Measurements from ENCODE around the gene PAOX.

DNA sequence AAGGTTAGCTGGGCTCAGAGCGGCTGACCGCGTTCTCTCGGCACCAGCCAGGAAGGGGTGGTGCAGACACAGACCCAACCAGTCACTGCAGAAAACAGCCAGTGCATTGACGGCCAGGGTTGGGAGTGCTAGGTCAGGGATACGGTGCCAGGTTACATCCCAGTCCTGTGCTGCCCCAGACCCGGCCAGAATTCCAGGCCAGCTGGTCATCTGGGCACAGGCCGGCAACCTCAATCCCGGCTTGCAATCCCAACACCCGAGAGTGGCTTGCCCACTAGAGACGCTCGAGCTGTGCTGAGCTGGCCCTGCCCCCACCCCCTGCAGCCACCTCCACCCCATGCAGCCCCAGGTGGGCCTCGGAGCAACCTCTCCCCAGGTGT lies 28.1 kb upstream of the PAOX start:
- TF ChIP-seq, protein P1, sequence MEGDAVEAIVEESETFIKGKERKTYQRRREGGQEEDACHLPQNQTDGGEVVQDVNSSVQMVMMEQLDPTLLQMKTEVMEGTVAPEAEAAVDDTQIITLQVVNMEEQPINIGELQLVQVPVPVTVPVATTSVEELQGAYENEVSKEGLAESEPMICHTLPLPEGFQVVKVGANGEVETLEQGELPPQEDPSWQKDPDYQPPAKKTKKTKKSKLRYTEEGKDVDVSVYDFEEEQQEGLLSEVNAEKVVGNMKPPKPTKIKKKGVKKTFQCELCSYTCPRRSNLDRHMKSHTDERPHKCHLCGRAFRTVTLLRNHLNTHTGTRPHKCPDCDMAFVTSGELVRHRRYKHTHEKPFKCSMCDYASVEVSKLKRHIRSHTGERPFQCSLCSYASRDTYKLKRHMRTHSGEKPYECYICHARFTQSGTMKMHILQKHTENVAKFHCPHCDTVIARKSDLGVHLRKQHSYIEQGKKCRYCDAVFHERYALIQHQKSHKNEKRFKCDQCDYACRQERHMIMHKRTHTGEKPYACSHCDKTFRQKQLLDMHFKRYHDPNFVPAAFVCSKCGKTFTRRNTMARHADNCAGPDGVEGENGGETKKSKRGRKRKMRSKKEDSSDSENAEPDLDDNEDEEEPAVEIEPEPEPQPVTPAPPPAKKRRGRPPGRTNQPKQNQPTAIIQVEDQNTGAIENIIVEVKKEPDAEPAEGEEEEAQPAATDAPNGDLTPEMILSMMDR (conservative IDR thresholded peaks at IDR 0.05 in 1 of 2, IDR thresholded peaks at IDR 0.05 in 1 of 2; ENCODE audit: low read depth in 1 of 2, low read length in 2 of 2) = no peak
- no peak for TF ChIP-seq EZH2 (IDR thresholded peaks at IDR 0.05; ENCODE audit: low read length, missing control alignments)
